ENCODE measurements around the gene RBP5.
A peak's percentile ranks its signal among the peaks of the same experiment; 100 is the strongest.
"Not testable (repeated sequence)": the region's sequence is repeated elsewhere in the genome, so short reads cannot be mapped to it uniquely, and the experiment has no call there.

RBP5 gene

GRCh38 chr12:7122811-7123769 is 5.6 kb downstream of the RBP5 start:
- no peak for DNase-seq (ENCODE audit: low spot score)

GRCh38 chr12:7121324-7121723 is 7.4 kb downstream of the RBP5 start:
- DNase-seq (ENCODE audit: low spot score): no peak

- no peak for DNase-seq (ENCODE audit: low spot score)
These were observed 8.5 kb downstream of the RBP5 start for GRCh38 chr12:7120166-7120565.

GRCh38 chr12:7118881-7119280 is 9.8 kb downstream of the RBP5 start:
- DNase-seq (ENCODE audit: low spot score): no peak

GRCh38 chr12:7117670-7118069 is 11.0 kb downstream of the RBP5 start:
- DNase-seq (ENCODE audit: low spot score): no peak

- no peak for DNase-seq (ENCODE audit: low spot score)
These were observed 11.8 kb downstream of the RBP5 start for GRCh38 chr12:7116916-7117315.

GRCh38 chr12:7116196-7116595 is 12.5 kb downstream of the RBP5 start:
- no peak for DNase-seq (ENCODE audit: low spot score)

- DNase-seq (ENCODE audit: low spot score): no peak
These were observed 13.8 kb downstream of the RBP5 start for GRCh38 chr12:7114851-7115250.

- no peak for DNase-seq (ENCODE audit: low spot score)
These were observed 14.7 kb downstream of the RBP5 start for GRCh38 chr12:7114008-7114407.

- peak; percentile 58 for DNase-seq (ENCODE audit: low spot score)
These were observed 15.3 kb downstream of the RBP5 start for GRCh38 chr12:7113389-7113871.

GRCh38 chr12:7112041-7112440 is 16.6 kb downstream of the RBP5 start:
- no peak for DNase-seq (ENCODE audit: low spot score)

- DNase-seq (ENCODE audit: low spot score): no peak
These were observed 18.0 kb downstream of the RBP5 start for GRCh38 chr12:7110661-7111060.

- DNase-seq (ENCODE audit: low spot score): no peak
These were observed 19.1 kb downstream of the RBP5 start for GRCh38 chr12:7109572-7109920.

- DNase-seq (ENCODE audit: low spot score): peak; percentile 90
These were observed 19.7 kb downstream of the RBP5 start, which contains the start of gene C1RL for GRCh38 chr12:7108796-7109571. Gene C1RL (minus strand): TSS chr12:7109214. CDS start chr12:7109180, 34 bp downstream.

GRCh38 chr12:7108003-7108795 is 20.5 kb downstream of the RBP5 start:
- DNase-seq (ENCODE audit: low spot score): peak; percentile 79

GRCh38 chr12:7107636-7108002 is 21.1 kb downstream of the RBP5 start:
- DNase-seq (ENCODE audit: low spot score): no peak

- DNase-seq (ENCODE audit: low spot score): not testable (repeated sequence)
These were observed 21.5 kb downstream of the RBP5 start for GRCh38 chr12:7107181-7107580.

- DNase-seq (ENCODE audit: low spot score): no peak
These were observed 22.6 kb downstream of the RBP5 start for GRCh38 chr12:7106082-7106481.

GRCh38 chr12:7103837-7104584 is 24.7 kb downstream of the RBP5 start:
- no peak for DNase-seq (ENCODE audit: low spot score)

GRCh38 chr12:7102582-7102981 is 26.1 kb downstream of the RBP5 start:
- DNase-seq (ENCODE audit: low spot score): no peak

GRCh38 chr12:7101694-7102131 is 27.0 kb downstream of the RBP5 start:
- DNase-seq (ENCODE audit: low spot score): no peak
